Tracheal epithelial cell (primary cell): ENCODE data around the gene HTRA2. TPM values are rescaled to one million over a fixed set of nuclear protein-coding genes. Genes with fewer than 3 reads are reported as not detected.

ENCODE experiments used
- total RNA-seq: library from RNA; depleted of rRNA; stranded (reverse); fragments of >200 nt; gene quantifications from 2 replicates; pipeline ENCODE4 v1.2.1, GENCODE V29; 2014

HTRA2 gene
- total RNA-seq = 55.4 and 59.8 TPM in 2 replicates

GRCh38 chr2:74529357-74530238, at the start of gene HTRA2, which contains the start of gene AUP1:
HTRA2 (plus strand) TSS chr2:74529933; CDS start chr2:74530007, 74 bp downstream.
AUP1 (minus strand) TSS chr2:74529706; CDS start chr2:74529629, 77 bp downstream.

DNA sequence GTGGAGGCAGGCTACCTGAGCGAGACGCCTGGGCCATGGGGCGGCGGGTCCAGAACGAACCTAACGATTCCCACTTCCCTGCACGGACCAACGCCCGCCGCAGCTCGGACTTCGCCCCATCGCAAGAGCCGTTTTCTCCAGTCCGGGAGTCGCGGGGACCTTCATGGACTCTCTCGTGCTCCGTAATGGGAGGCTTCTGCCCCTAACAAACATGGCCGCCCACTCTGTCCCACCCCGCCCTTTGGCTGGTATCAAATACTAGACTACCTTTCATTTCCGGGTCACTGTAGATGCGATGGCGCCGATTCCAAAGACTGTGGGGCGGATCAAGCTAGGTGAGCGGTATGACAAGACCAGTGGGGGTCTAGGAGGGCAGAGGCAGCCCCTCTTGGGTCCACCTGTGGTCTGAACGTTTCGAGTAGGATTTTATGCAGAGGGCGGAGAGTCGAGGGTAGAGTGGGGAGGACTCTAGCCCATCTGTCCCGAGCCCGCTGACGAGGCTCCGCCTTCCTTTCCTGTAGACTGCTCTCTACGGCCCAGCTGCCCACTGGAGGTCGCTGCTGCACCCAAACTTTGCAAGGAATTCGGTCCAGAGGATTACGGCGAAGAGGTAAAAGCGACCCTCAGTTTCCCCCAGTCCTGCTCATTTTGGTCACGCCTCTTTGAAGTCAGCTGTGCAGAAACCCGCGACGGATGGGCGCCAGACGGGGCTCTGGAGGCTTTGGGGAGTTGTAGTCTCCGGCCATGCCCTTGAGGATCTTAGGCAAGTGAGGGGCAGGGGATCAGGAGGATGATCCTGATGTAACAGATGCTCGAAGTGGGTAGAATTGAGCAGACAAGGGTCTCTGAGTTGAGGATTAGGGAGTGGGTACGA, 46.7 kb upstream of the HTRA2 start, which contains the start of the genes CCDC142 and TTC31:
Gene CCDC142 (minus strand): TSS at position 198 of the 874 bp plus-strand sequence. CDS start 161 bp downstream, at position 37.
Gene TTC31 (plus strand): TSS at position 281 of the 874 bp plus-strand sequence. CDS start 15 bp downstream, at position 296.

GRCh38 chr2:74499267-74499939, 30.3 kb upstream of the HTRA2 start, which contains the start of gene LBX2:
LBX2 (minus strand) TSS chr2:74499603; CDS start chr2:74499537, 66 bp downstream.

DNA sequence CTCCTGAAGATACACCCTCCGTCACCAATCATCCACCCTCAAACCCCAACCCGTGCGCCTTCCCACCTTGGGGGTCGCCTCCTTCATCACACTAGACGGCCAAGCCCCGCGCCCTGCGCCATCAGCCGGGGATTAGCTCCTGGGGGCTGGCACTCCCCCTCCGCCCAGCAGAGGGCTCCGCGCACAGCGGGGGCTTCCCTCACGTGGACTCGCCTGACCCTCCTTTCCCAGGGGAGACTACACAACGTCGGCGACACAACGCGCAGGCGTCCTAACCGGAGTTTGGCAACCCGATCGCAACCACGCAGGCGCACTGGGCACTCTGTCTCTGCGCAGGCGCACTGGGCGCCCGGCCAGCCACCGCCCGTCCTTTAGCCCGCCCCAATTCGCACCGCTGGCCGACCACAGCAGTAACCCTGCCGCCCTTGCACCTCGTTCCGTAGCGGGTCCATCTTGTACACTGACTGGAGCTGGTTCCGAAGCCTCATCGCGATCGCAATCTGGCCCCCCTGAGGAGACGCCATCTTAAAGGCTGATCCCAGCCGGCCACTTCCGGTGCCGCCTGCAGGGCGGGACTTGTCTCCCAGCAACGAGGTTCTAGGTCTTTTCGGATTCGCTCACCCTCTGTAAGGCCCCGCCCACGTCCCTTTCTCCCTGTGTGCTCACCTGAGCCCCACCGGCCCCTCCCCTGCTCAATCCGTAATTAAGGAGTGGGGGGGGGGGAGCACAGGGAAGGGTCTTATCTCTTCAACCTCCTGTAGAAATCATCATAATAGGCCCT, 22.4 kb upstream of the HTRA2 start, which contains the start of gene PCGF1:
Gene PCGF1 (minus strand): TSS at position 551 of the 781 bp plus-strand sequence. CDS start 27 bp downstream, at position 524.

GRCh38 chr2:74514368-74515270, 15.1 kb upstream of the HTRA2 start, which contains the start of gene TLX2:
TLX2 (plus strand) TSS chr2:74514450; CDS start chr2:74514807, 357 bp downstream.

GRCh38 chr2:74525717-74526648, 3.8 kb upstream of the HTRA2 start, which contains the start of gene DQX1:
DQX1 (minus strand) TSS chr2:74526231; CDS start chr2:74525729, 502 bp downstream.

DNA sequence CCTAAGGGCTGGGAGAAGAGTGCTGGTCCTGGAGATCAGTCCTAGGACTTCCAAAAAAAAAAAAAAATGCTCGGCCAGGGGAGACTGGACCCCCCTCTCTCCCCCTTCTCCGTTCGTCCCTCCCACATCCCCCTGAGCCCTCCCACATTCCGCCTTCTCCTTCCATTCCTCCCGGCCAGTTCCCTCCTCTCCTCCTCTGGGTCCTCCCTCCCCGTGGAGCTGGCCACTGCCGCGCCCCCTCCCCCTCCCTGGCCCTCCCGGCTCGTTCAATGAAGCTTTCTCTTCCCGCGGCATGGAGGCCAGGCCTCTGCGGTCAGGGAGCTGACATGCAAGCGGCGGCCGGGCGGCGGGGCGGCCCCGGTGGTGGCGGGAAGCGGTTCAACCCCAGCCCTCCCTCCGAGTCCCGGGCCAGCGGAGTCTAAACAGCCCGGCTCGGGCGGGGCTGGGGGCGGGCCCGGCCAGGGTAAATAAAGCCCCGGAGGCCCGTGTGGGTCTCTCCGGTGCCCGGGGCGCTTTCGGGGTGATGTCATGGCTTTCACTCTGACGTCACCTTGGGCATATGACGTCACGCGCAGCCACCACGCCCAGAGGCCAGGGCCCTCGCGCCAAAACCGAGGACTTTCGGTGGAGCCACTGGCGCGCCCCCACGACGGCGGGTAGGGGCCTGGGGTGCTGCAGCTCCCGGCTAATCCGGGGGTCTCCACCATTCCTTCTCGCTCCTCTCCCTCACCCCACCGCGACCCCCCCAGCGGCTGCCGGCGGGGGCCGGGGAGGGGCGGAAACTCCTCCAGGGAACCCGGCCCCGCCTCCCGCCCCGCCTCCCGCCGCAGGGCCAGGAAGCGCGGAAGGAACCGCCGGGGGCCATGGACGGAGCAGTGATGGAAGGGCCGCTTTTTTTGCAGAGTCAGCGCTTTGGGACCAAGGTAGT, 24.4 kb downstream of the HTRA2 start, which contains the start of the genes DOK1 and LOXL3:
Gene DOK1 (plus strand): TSS at position 829 of the 928 bp plus-strand sequence. CDS start 35 bp downstream, at position 864.
Gene LOXL3 (minus strand): TSS at position 51 of the 928 bp plus-strand sequence. CDS start 1,308 bp downstream, outside the sequence.

Other genes with a start within 250 kb of the HTRA2 start
- 0.24 and 0.64 TPM in 2 replicates for gene SLC4A5, start 186.5 kb upstream of the HTRA2 start, total RNA-seq
- 44.1 and 82.9 TPM in 2 replicates for gene DCTN1, start 149.6 kb upstream of the HTRA2 start, total RNA-seq
- gene C2orf81, start 108.3 kb upstream of the HTRA2 start, total RNA-seq = 0.64 and 0.72 TPM in 2 replicates
- 34.1 and 62.7 TPM in 2 replicates for gene WDR54, start 108.2 kb upstream of the HTRA2 start, total RNA-seq
- gene RTKN, start 88.0 kb upstream of the HTRA2 start, total RNA-seq = 24.3 and 53.7 TPM in 2 replicates
- 9.4 and 10.4 TPM in 2 replicates for gene INO80B, start 74.8 kb upstream of the HTRA2 start, total RNA-seq
- gene WBP1, start 71.5 kb upstream of the HTRA2 start, total RNA-seq = 29.6 and 32.8 TPM in 2 replicates
- gene MOGS, start 64.6 kb upstream of the HTRA2 start, total RNA-seq = 65.3 and 67.6 TPM in 2 replicates
- gene MRPL53, start 57.3 kb upstream of the HTRA2 start, total RNA-seq = 27.7 and 32.5 TPM in 2 replicates
- gene CCDC142, start 46.9 kb upstream of the HTRA2 start, total RNA-seq = 11.3 and 14.5 TPM in 2 replicates
- 8.0 and 10.9 TPM in 2 replicates for gene TTC31, start 46.9 kb upstream of the HTRA2 start, total RNA-seq
- gene LBX2, start 30.3 kb upstream of the HTRA2 start, total RNA-seq = 1.2 and 3.2 TPM in 2 replicates
- 30.7 and 33.7 TPM in 2 replicates for gene PCGF1, start 22.2 kb upstream of the HTRA2 start, total RNA-seq
- not detected in 2 replicates for gene TLX2, start 15.5 kb upstream of the HTRA2 start, total RNA-seq
- 2.8 and 4.6 TPM in 2 replicates for gene DQX1, start 3.7 kb upstream of the HTRA2 start, total RNA-seq
- 160 and 193 TPM in 2 replicates for gene AUP1, start 227 bp upstream of the HTRA2 start, total RNA-seq
- 0.21 and 1.4 TPM in 2 replicates for gene LOXL3, start 24.0 kb downstream of the HTRA2 start, total RNA-seq
- 3.0 and 3.9 TPM in 2 replicates for gene DOK1, start 24.8 kb downstream of the HTRA2 start, total RNA-seq
- gene M1AP, start 118.4 kb downstream of the HTRA2 start, total RNA-seq = 0.96 and 4.5 TPM in 2 replicates
- 5.8 and 8.7 TPM in 2 replicates for gene SEMA4F, start 124.3 kb downstream of the HTRA2 start, total RNA-seq